CD4-positive, alpha-beta T cell treated with Interleukin-17A for 1 hour (primary cell): ENCODE measurements around the gene LRRK1.
A peak's percentile ranks its signal among the peaks of the same experiment; 100 is the strongest.

Source experiments
- DNase-seq: peaks from one replicate; pipeline ENCODE4 v3.0.0-alpha.2; 2020

Gene LRRK1

DNA sequence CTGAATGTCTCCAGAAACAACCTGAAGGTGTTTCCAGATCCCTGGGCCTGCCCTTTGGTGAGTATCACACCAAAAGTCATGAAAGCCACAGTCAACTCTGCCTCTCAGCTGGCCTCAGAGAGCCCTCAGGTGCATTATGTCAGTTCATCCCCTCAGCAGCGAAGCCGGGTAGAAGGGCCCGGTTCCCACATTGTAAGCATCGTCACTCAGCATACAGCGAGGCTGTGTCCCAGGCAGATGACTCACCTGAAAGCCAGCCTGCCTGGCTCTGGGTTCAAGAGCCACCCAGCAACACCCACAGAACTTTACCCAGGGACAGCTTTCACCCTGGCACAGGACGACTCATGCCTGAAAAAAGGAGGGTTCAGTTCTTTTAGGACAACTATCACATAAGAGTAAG lies 91.6 kb downstream of the LRRK1 start:
- DNase-seq = no peak

GRCh38 chr15:101012326-101013200 lies 93.4 kb downstream of the LRRK1 start:
- no peak for DNase-seq

DNA sequence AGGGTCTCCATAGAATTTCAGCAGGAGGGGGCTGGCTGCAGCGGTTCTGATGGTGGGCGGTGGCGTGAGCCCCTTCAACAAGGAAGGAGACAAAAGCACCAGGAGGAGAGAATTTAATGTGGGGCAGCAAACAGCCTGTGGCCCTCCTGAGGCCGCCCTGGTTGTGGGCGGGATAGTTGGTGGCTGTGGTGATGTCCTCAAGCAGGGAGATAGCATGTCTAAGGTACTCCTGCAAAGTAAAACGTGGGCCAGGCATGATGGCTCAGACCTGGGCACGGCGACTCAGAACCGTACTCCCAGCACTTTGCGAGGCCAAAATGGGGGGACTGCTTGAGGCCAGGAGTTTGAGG lies 94.0 kb downstream of the LRRK1 start:
- DNase-seq = no peak

DNA sequence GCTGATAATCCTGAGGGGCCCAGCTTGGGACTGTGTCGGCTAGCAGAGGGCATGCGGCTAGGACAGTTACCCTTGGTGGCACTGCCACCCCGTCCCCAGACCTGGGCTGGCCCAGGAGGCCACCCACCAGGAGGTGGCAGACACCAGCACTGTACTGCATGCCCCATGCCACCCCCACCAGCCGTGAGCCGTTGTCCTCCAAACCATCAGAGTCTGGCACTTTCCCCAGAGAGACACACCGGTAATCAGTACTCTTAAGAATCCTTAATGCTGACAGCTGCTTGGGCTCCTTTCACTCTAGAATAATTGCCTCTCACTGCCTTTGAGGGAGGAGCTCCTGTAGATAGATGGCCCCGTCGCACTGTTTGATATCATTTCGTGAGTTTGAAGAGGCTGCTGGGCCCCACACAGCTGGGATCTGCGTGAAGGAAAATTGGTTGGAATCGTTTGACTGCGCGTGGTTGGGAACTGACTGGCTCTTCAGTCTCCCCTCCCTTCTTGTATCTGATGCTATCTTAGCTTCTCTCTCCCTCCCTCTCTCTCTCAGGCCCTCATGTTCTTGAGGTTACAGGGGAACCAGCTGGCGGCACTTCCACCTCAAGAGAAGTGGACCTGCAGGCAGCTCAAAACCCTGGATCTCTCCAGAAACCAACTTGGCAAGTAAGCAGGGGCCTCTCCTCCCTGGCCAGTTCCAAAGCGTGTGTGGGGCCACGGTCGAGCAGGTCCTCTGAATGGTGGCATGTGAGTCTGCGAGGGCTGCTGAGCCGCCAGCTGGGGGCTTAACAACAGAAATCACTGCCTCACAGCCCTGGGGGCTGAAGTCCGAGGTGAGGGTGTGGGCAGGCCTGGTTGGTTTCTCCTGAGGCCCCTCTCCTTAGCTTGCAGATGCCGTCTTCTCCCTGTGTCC lies 94.9 kb downstream of the LRRK1 start:
- DNase-seq = no peak

DNA sequence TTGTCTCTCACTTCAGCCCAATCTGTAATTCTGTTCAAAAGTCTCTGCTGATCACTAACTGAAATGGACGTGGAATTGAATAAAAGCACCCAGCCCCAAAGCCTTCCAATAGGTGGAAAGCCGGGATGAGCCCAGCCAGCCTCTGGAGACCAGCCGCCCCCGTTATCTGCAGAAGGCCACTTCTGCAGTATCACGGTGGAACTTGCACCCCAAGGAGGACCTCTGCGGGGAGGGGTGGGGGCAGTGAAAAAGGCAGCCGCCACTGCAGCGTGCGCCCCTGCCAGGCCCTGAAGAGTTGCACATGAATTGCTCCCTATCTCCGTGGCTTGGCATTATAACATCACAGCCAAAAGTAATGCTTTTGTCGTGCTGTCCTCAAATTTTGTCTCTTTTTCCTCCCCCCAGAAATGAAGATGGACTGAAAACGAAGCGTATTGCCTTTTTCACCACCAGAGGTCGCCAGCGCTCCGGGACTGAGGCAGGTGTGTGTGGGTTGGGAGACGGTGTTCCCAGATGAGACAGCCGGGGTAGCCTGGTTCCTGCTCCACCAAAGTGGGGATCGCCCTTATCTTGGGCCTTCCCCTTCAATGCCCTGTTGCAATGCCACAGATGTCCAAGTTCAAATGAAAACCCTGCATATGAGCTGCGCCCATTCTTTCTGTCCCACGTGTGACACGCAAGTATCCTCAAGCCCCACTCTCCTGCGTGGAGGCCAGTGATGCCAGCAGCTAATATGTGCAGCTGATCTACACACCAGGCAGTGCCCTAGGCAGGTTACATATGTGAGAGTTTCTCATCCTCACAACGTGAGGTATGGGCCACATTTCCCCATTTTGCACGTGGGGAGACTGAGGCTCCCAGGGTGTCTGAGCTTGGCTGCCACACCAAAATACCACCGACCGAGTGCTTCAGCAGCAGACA lies 96.0 kb downstream of the LRRK1 start:
- DNase-seq = peak; percentile 61

DNA sequence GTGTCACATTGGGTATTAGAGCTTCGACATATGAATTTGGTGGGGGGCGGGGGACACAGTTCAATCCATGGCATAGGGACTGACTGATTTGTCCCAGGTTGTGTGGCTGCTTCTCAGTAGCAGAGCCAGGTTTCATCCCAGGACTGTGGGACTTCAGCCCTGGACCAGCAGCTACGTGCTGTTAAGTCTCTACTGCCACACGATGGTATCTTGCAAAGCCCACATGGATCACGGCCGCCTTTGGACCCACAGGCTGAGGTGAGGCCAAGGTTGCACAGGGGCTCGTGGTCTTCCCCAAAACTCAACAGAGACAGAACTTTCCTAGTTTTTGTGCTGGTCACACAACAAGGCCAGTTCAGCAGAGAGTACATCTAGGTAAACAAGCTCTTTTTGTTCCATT lies 97.4 kb downstream of the LRRK1 start:
- no peak for DNase-seq

- DNase-seq = no peak
These were observed 98.1 kb downstream of the LRRK1 start for GRCh38 chr15:101017093-101017754.

- no peak for DNase-seq
These were observed 98.9 kb downstream of the LRRK1 start for GRCh38 chr15:101018016-101018415.

GRCh38 chr15:101018450-101018849 lies 99.3 kb downstream of the LRRK1 start:
- DNase-seq = no peak

GRCh38 chr15:101019366-101019896 lies 100.3 kb downstream of the LRRK1 start:
- no peak for DNase-seq

DNA sequence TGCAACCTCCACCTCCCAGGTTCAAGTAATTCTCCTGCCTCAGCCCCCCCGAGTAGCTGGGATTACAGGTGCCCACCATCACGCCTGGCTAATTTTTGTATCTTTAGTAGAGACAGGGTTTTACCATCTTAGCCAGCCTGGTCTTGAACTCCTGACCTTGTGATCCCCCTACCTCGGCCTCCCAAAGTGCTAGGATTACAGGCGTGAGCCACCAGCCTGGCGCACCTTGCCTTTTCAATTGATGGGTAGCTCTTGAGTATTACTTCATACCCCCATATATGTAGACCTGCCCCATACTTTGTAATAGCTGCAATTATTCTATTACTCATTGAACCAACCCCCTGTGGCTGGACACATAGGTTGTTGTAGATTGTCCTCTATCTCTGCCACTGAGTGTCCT lies 101.3 kb downstream of the LRRK1 start:
- no peak for DNase-seq

GRCh38 chr15:101020945-101021344 lies 101.8 kb downstream of the LRRK1 start:
- DNase-seq = no peak

DNA sequence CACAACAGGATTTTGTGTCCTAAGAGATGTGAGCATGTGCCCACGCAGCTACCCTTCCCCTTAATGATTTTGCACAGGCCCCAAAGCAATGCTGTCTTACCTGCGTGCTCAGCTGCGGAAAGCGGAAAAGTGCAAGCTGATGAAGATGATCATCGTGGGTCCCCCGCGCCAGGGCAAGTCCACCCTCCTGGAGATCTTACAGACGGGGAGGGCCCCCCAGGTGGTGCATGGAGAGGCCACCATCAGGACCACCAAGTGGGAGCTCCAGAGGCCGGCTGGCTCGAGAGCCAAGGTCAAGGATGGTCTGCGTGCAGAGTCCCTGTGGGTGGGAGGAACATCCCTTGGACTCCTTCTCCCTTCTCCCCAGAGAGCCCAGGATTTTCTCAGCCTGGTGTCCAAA lies 103.1 kb downstream of the LRRK1 start:
- no peak for DNase-seq

GRCh38 chr15:101022876-101023275 lies 103.7 kb downstream of the LRRK1 start:
- no peak for DNase-seq

DNA sequence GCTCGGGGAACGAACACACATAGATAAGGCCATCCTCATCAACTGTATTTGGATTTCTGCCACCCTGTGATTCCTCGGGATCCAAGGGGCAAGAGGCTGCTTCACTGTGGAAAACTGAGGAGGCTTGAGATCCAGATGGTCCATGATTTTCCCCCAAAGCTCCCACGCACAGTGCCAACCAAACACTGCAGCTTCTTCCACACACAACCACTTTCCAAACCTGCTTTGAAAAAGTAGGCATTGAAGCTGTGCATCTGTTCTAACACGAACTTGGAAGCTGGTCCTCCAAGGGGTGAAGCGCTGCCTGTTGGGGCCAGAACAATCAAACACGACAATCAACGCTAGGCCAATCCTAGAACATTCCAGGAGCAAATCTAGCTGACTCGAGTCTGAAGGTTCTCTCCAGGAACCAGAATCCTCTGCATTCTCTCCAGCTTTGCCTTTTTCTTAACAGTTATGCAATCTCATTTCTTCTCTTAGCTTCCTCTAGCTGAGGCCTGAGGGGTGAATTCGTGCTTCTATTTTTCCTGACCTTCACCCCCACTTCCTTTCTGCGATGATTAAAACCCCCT lies 104.4 kb downstream of the LRRK1 start:
- DNase-seq = no peak

GRCh38 chr15:101024073-101024695 lies 105.0 kb downstream of the LRRK1 start:
- no peak for DNase-seq

- DNase-seq = no peak
These were observed 105.7 kb downstream of the LRRK1 start for GRCh38 chr15:101024706-101025500.

DNA sequence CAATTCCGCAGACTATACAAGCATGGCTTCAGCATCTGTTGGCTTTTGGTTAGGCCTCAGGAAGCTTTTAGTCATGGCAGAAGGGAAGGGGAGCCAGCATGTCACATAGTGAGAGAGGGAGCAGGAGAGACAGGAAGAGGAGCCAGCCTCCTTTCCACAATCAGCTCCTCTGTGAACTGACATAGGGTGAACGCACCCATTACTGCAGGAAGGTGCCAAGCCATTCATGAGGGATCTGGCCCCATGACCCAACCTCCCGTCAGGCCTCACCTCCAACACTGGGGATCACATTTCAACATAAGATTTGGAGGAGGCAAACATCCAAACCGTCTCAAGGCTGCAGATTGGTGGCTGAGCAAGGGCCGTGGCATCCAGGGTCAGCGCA lies 106.3 kb downstream of the LRRK1 start:
- DNase-seq = no peak

DNA sequence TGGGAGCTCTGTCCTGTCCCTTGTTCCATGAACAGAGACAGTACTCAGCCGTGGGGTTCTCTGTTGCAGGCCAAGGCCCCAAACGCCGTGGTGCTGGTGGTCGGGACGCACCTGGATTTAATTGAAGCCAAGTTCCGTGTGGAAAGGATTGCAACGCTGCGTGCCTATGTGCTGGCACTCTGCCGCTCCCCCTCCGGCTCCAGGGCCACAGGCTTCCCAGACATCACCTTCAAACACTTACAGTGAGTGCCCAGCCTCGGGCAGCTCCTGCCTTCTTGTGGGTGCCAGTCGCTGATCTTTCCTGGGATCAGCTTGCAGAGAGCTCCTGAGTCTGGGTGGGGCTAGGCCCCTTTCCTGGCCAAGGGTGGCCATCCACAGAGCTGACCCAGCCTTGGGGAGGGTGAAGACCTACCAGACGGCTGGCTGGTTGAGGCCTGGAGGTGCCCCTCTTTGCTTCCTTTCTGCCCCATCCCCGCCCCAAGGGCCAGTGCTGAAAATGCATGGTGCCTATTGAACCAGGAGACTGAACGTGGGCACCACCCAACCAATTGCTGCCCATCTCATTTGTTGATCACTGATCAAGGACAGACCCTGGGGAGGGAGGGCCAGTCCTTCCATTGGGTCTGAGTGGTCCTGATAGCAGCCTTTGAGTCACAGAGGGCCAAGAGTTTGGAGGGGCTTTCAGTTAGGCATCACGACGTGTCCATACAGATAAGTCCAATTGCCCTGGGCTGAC lies 106.9 kb downstream of the LRRK1 start:
- DNase-seq = no peak
